Keratinocyte (primary cell): ENCODE results near the gene HOTAIR. TPM values are rescaled to one million over a fixed set of nuclear protein-coding genes. Genes with fewer than 3 reads are reported as not detected.

Experiments
- DNase-seq: peaks from one replicate; pipeline ENCODE4 v3.0.0-alpha.2; 2011; ENCODE audit warnings: low read depth, missing footprints, low spot score
- FAIRE-seq: peaks from 2 replicates; lab custom pipeline; 2011; peaks lifted over from hg19 to GRCh38; lab: Jason Lieb, UNC
- H2AFZ ChIP-seq: 2 replicates; pipeline ENCODE4 v1.6.0; 2012; ENCODE audit warnings: low read length, control low read depth, inconsistent platforms; ENCODE audit not compliant: control insufficient read depth
- H3K27ac ChIP-seq: 2 replicates; pipeline ENCODE4 v1.5.1; 2011; ENCODE audit warnings: low read length; ENCODE audit not compliant: control insufficient read depth, insufficient read depth
- H3K27me3 ChIP-seq: 3 replicates; pipeline ENCODE4 v1.6.0; 2011; ENCODE audit warnings: low read length; ENCODE audit not compliant: control insufficient read depth, insufficient read depth; ENCODE audit errors: extremely low read depth
- H3K36me3 ChIP-seq, 2 experiments: 2 replicates in 1 of 2; 3 replicates in 1 of 2; pipeline ENCODE4 v1.5.1; 2011; ENCODE audit warnings: low read length in 2 of 2, mild to moderate bottlenecking in 1 of 2; ENCODE audit not compliant: control insufficient read depth in 2 of 2, insufficient read depth in 2 of 2; ENCODE audit errors: extremely low read depth in 1 of 2
- H3K4me1 ChIP-seq: 3 replicates; pipeline ENCODE4 v1.5.1; 2011; ENCODE audit warnings: low read length; ENCODE audit not compliant: control insufficient read depth, insufficient read depth; ENCODE audit errors: extremely low read depth
- H3K4me2 ChIP-seq: 3 replicates; pipeline ENCODE4 v1.6.0; 2011; ENCODE audit warnings: low read depth, low read length; ENCODE audit not compliant: control insufficient read depth, insufficient read depth; ENCODE audit errors: extremely low read depth
- H3K4me3 ChIP-seq, 3 experiments: fragments of 200-600 bp in 1 of 3; sonication (generic) in 1 of 3; 2 replicates in 2 of 3; 3 replicates in 1 of 3; pipeline ENCODE4 v1.5.1; 2011 to 2016; ENCODE audit warnings: low read length in 3 of 3, mild to moderate bottlenecking in 3 of 3, control low read depth in 2 of 3, inconsistent platforms in 1 of 3, low read depth in 1 of 3, mixed read lengths in 1 of 3, mixed run types in 1 of 3, moderate library complexity in 1 of 3; ENCODE audit not compliant: control insufficient read depth in 2 of 3, insufficient read depth in 2 of 3; ENCODE audit errors: extremely low read depth in 1 of 3
- H3K79me2 ChIP-seq: 2 replicates; pipeline ENCODE4 v1.6.0; 2012; ENCODE audit warnings: low read length; ENCODE audit not compliant: control insufficient read depth, insufficient read depth
- H3K9ac ChIP-seq: 3 replicates; pipeline ENCODE4 v1.6.0; 2011; ENCODE audit warnings: low read length; ENCODE audit not compliant: control insufficient read depth, insufficient read depth; ENCODE audit errors: extremely low read depth
- H3K9me1 ChIP-seq: 3 replicates; pipeline ENCODE4 v1.6.0; 2011; ENCODE audit warnings: low read length; ENCODE audit not compliant: control insufficient read depth, insufficient read depth; ENCODE audit errors: extremely low read depth
- H3K9me3 ChIP-seq: 2 replicates; pipeline ENCODE4 v1.5.1; 2012; ENCODE audit warnings: low read depth, low read length; ENCODE audit not compliant: control insufficient read depth
- H4K20me1 ChIP-seq: 3 replicates; pipeline ENCODE4 v1.6.0; 2011; ENCODE audit warnings: low read length; ENCODE audit not compliant: control insufficient read depth, insufficient read depth; ENCODE audit errors: extremely low read depth
- EZH2 ChIP-seq: IDR thresholded peaks from one replicate; pipeline ENCODE4 v1.6.1; 2012; ENCODE audit warnings: inconsistent platforms, mild to moderate bottlenecking, low read length, moderate library complexity
- dilution Hi-C: fragments of 300-500 bp; cut with MboI; formaldehyde crosslinking; loops from one replicate; pipeline ENCODE4 v1.7.0; 2020; ENCODE audit warnings: low sequenced_read_pairs; ENCODE audit not compliant: extremely low pct_ligation_motif_present
- polyA plus RNA-seq, 5 experiments: library from polyadenylated mRNA; depleted of rRNA in 3 of 5; stranded (reverse) in 3 of 5; stranded (forward) in 1 of 5; unstranded in 1 of 5; fragments of >200 nt; gene quantifications; 1 replicate in 1 of 5; 2 replicates in 3 of 5; 3 replicates in 1 of 5; pipeline versions ENCODE4 v1.2.1 to v1.2.3, GENCODE V29; 2011 to 2012; ENCODE audit warnings: missing spikeins in 2 of 5, low read depth in 1 of 5, low replicate concordance in 1 of 5
- TF ChIP-seq, protein P1 (sequence below), 3 experiments: IDR thresholded peaks in 1 of 3; conservative IDR thresholded peaks in 1 of 3; optimal IDR thresholded peaks in 1 of 3; 2 replicates in 2 of 3; 3 replicates in 1 of 3; pipeline versions ENCODE3 to v1.5.1; 2011; ENCODE audit warnings: low read length in 3 of 3, mild to moderate bottlenecking in 3 of 3, moderate library complexity in 2 of 3, control low read depth in 1 of 3, inconsistent platforms in 1 of 3; ENCODE audit not compliant: insufficient read depth in 2 of 3; ENCODE audit errors: extremely low read depth in 1 of 3

The HOTAIR gene
- polyA plus RNA-seq, 1 donor (not counting 4 experiments of a cell fraction or from before 2014, with no cell fraction given): 4.0 TPM

DNA sequence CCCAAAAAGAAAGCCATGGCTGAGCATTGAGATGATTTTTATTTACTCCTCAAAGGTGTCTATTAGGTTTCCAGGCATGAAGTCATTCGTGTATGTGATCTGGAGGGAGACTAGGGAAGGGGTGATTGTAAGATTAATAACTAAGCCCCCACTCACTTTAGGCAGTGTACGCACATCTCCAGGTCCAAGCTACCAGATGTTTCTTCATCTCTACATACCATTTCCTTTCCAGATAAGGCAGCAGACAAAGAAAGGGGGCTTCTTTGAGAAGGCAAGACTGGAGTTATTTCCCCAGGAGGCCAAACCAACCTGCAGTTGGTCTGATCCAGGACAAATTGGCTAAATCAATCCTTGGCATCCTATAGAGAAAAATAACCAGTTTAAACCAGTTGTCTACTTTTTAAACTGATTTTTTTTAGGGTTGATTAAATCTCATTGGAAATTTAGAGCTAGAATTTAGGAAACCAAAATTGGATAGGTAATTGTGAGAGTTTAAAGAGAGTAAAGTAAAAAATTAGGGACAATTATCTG lies 32.2 kb downstream of the HOTAIR start:
- no peak for DNase-seq
- Histone ChIP-seq H3K27me3 (peaks cover 2% of the 10 kb centered on the region), H3K4me3 (no peak overlapping the region)

DNA sequence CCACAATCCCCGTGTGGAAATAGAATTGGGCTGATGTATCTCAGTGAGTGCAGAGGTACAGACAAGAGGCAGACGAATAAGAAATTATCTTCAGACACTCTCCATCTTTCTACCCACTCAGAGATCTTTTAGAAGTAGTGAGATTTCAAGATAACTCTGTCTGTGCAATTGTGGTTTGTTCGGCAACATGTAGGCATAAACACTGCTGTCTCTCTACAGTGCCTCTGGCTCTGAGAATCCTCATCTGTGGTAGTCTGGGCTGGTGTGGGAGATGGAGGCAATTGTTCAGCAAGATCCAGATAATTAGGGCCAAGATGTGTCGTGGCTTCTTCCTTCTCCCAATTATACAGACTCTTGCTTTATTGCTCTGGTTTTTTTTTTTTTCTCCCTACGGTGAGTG lies 33.0 kb downstream of the HOTAIR start:
- H3K4me1 ChIP-seq: peaks cover 18% of the 10 kb centered on the region
- H3K4me3 ChIP-seq: peak overlapping the region in 2 of 3 experiments; percentile 11 to 42
- no peak overlapping the region for H3K9ac ChIP-seq
- dilution Hi-C loops: loop anchor here (25.0 kb wide), 1 partner anchor 179 kb away; the partner anchor contains the start of gene CISTR
- FAIRE-seq (peak; percentile 17), DNase-seq (no peak)
- TF ChIP-seq, protein P1, sequence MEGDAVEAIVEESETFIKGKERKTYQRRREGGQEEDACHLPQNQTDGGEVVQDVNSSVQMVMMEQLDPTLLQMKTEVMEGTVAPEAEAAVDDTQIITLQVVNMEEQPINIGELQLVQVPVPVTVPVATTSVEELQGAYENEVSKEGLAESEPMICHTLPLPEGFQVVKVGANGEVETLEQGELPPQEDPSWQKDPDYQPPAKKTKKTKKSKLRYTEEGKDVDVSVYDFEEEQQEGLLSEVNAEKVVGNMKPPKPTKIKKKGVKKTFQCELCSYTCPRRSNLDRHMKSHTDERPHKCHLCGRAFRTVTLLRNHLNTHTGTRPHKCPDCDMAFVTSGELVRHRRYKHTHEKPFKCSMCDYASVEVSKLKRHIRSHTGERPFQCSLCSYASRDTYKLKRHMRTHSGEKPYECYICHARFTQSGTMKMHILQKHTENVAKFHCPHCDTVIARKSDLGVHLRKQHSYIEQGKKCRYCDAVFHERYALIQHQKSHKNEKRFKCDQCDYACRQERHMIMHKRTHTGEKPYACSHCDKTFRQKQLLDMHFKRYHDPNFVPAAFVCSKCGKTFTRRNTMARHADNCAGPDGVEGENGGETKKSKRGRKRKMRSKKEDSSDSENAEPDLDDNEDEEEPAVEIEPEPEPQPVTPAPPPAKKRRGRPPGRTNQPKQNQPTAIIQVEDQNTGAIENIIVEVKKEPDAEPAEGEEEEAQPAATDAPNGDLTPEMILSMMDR (optimal IDR thresholded peaks at IDR 0.05 in 1 of 3, IDR thresholded peaks at IDR 0.05 in 1 of 3, conservative IDR thresholded peaks at IDR 0.05 in 1 of 3; ENCODE audit: extremely low read depth in 1 of 3, insufficient read depth in 2 of 3, low read length in 3 of 3): no peak
- TF ChIP-seq EZH2: no peak
- H3K4me2 ChIP-seq: peak overlapping the region; percentile 67
- peaks cover 2% of the 10 kb centered on the region for H3K27me3 ChIP-seq
- H3K36me3 ChIP-seq: peaks cover 6 to 9% of the 10 kb centered on the region in 2 experiments
- H2AFZ ChIP-seq: no peak overlapping the region
- peaks cover 20% of the 10 kb centered on the region for H3K79me2 ChIP-seq
- no peak overlapping the region for H3K27ac ChIP-seq
- H4K20me1 ChIP-seq: no peaks in the 10 kb centered on the region
- peaks cover 3% of the 10 kb centered on the region for H3K9me1 ChIP-seq
- H3K9me3 ChIP-seq: no peaks in the 10 kb centered on the region

More for the DNA sequence above, 32.2 kb downstream of the HOTAIR start:
- H2AFZ ChIP-seq: no peak overlapping the region
- H3K4me1 ChIP-seq: peaks cover 18% of the 10 kb centered on the region
- H3K27ac ChIP-seq: no peak overlapping the region
- H3K4me2 ChIP-seq: no peak overlapping the region
- H3K79me2 ChIP-seq: peaks cover 20% of the 10 kb centered on the region
- H3K9me3 ChIP-seq: no peaks in the 10 kb centered on the region
- no peak overlapping the region for H3K9ac ChIP-seq
- dilution Hi-C loops: loop anchor here (25.0 kb wide), 1 partner anchor 180 kb away; the partner anchor contains the start of gene CISTR
- TF ChIP-seq, protein P1 (optimal IDR thresholded peaks at IDR 0.05 in 1 of 3, IDR thresholded peaks at IDR 0.05 in 1 of 3, conservative IDR thresholded peaks at IDR 0.05 in 1 of 3; ENCODE audit: extremely low read depth in 1 of 3, insufficient read depth in 2 of 3, low read length in 3 of 3): no peak
- TF ChIP-seq EZH2: no peak
- H3K36me3 ChIP-seq: peaks cover 6 to 11% of the 10 kb centered on the region in 2 experiments
- peaks cover 5% of the 10 kb centered on the region for H3K9me1 ChIP-seq
- no peaks in the 10 kb centered on the region for H4K20me1 ChIP-seq
- peak; percentile 13 for FAIRE-seq
